WERI-Rb-1 (cell line): ENCODE results near the gene BRF1.

Experiments used
- DNase-seq: peaks from one replicate; pipeline ENCODE4 v3.0.0-alpha.2; 2020
- H3K27ac ChIP-seq: fragments of 250-450 bp; sonication (Bioruptor Pico); 2 replicates; pipeline ENCODE4 v1.5.1; 2020; ENCODE audit warnings: mild to moderate bottlenecking, moderate library complexity
- H3K27me3 ChIP-seq: fragments of 250-450 bp; sonication (Bioruptor Pico); 2 replicates; pipeline ENCODE4 v1.5.1; 2021; ENCODE audit warnings: mild to moderate bottlenecking, low read depth, moderate library complexity; ENCODE audit not compliant: insufficient read depth, severe bottlenecking
- H3K36me3 ChIP-seq: fragments of 250-450 bp; sonication (Bioruptor Pico); 2 replicates; pipeline ENCODE4 v1.5.1; 2020; ENCODE audit warnings: mild to moderate bottlenecking, moderate library complexity
- H3K4me3 ChIP-seq: 2 replicates; pipeline ENCODE4 v1.5.1; 2011; ENCODE audit warnings: low read depth, mild to moderate bottlenecking, control low read depth, low read length
- H3K9me3 ChIP-seq: fragments of 250-450 bp; sonication (Bioruptor Pico); 2 replicates; pipeline ENCODE4 v1.5.1; 2021; ENCODE audit warnings: mild to moderate bottlenecking, moderate library complexity; ENCODE audit not compliant: severe bottlenecking
- TF ChIP-seq, protein P1 (sequence below): IDR thresholded peaks from 2 replicates; pipeline ENCODE4 v1.5.1; 2011; ENCODE audit warnings: low read depth, mild to moderate bottlenecking, control low read depth, inconsistent platforms, low read length

BRF1 gene

GRCh38 chr14:105322791-105323556 is 22.2 kb upstream of the BRF1 start:
- H3K27ac ChIP-seq, result no peak overlapping the region
- no peaks in the 10 kb centered on the region; the same call in 1 of the 2 replicates for H3K36me3 ChIP-seq
- no peak for DNase-seq
- H3K9me3 ChIP-seq, result no peaks in the 10 kb centered on the region
- no peaks in the 10 kb centered on the region for H3K27me3 ChIP-seq
- TF ChIP-seq, protein P1, sequence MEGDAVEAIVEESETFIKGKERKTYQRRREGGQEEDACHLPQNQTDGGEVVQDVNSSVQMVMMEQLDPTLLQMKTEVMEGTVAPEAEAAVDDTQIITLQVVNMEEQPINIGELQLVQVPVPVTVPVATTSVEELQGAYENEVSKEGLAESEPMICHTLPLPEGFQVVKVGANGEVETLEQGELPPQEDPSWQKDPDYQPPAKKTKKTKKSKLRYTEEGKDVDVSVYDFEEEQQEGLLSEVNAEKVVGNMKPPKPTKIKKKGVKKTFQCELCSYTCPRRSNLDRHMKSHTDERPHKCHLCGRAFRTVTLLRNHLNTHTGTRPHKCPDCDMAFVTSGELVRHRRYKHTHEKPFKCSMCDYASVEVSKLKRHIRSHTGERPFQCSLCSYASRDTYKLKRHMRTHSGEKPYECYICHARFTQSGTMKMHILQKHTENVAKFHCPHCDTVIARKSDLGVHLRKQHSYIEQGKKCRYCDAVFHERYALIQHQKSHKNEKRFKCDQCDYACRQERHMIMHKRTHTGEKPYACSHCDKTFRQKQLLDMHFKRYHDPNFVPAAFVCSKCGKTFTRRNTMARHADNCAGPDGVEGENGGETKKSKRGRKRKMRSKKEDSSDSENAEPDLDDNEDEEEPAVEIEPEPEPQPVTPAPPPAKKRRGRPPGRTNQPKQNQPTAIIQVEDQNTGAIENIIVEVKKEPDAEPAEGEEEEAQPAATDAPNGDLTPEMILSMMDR, result no peak
- no peak overlapping the region for H3K4me3 ChIP-seq

DNA sequence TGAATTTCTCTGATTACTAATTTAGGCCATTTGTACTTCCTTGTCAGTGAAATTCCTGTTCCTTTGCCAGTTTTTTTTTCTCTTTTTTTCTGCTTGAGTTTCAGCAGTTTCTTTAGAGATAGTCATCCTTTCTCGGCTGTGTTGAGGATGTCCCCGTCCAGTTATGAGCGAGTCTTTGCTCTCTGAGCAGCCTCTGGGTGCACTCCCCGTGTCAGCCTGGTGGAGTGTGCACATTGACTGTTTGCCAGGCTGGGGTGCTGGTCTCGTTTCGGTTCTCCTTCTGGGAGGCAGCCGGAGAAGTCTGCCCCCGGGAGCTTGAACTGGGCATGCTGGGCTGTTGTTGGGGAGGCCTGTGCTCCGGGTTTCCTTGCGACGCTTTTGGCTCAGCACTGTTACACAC is 16.7 kb upstream of the BRF1 start:
- H3K27me3 ChIP-seq, result no peaks in the 10 kb centered on the region
- H3K9me3 ChIP-seq, result no peaks in the 10 kb centered on the region
- TF ChIP-seq, protein P1, result no peak
- DNase-seq, result no peak
- no peak overlapping the region for H3K4me3 ChIP-seq
- no peaks in the 10 kb centered on the region; the same call in 1 of the 2 replicates for H3K36me3 ChIP-seq
- no peak overlapping the region for H3K27ac ChIP-seq

DNA sequence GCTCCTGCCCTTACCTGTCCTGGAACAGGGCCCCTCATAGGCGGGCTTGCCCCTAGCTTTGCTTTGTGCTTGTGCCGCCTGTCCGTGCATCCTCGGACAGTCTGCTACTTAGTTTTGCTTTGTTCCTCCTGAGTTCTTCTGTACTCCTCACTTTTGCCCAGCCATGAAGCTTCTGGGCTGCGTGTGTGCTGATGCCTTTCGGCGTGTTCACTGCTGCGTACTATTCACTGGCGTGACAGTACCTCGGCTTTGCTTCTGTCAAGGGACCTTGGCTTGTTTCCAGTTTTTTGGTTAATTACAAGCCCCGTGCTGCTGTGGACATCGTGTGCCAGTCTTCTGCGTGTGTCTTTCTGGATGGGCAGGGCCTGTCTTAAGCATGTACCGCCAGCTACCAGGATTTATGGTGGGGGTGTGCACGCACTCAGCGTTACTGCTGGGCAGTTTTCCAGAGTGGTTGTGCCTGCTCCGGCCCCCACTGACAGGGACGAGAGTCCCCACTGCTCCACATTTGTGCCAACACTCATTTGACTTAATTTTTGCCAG is 16.2 kb upstream of the BRF1 start:
- no peak for DNase-seq
- Histone ChIP-seq H3K27ac (no peak overlapping the region), H3K4me3 (no peak overlapping the region), H3K36me3 (no peaks in the 10 kb centered on the region; the same call in 1 of the 2 replicates), H3K9me3 (no peaks in the 10 kb centered on the region), H3K27me3 (no peaks in the 10 kb centered on the region)
- TF ChIP-seq, protein P1, result no peak

GRCh38 chr14:105316577-105316941 is 15.8 kb upstream of the BRF1 start:
- no peak for DNase-seq
- no peaks in the 10 kb centered on the region for H3K9me3 ChIP-seq
- H3K27ac ChIP-seq, result no peak overlapping the region
- no peaks in the 10 kb centered on the region for H3K27me3 ChIP-seq
- no peaks in the 10 kb centered on the region; the same call in 1 of the 2 replicates for H3K36me3 ChIP-seq
- H3K4me3 ChIP-seq, result no peak overlapping the region
- TF ChIP-seq, protein P1, result no peak

- TF ChIP-seq, protein P1, result no peak
- Histone ChIP-seq H3K27me3 (no peaks in the 10 kb centered on the region), H3K36me3 (no peaks in the 10 kb centered on the region; the same call in 1 of the 2 replicates), H3K27ac (no peak overlapping the region), H3K9me3 (no peaks in the 10 kb centered on the region), H3K4me3 (peak overlapping the region; percentile 59)
- no peak for DNase-seq
Measured at GRCh38 chr14:105315941-105316576, 15.3 kb upstream of the BRF1 start.
